ENCODE measurements around the gene VGF.

The VGF gene

DNA sequence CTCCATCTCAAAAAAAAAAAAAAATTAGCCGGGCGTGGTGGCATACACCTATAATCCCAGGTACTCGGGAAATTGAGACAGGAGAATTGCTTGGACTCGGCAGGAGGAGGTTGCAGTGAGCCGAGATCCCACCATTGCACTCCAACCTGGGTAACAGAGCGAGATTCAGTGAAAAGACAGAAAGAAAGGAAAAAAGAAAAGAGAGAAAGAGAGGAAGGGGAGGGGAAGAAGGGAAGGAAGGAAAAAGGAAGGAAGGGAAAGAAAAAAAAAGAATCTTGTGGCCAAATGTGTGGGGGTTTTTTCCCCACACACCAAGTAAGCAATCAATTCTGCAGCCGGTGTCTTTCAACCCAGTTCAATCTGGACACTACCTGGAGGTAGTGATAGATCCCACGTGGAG lies 23.7 kb upstream of the VGF start:
- TF ChIP-seq FOXP2 (optimal IDR thresholded peaks at IDR 0.05; ENCODE audit: control extremely low read depth, extremely low read length, insufficient read depth) (no peak), EZH2 (IDR thresholded peaks at IDR 0.05) (no peak), POLR2AphosphoS5 (IDR thresholded peaks at IDR 0.05; ENCODE audit: borderline replicate concordance, low read depth, low read length) (no peak)
- H3K4me3 ChIP-seq, result no peak overlapping the region
- DNase-seq (ENCODE audit: low read depth, low spot score), result no peak
- H3K9me3 ChIP-seq (ENCODE audit: low read depth, low read length), result no peaks in the 10 kb centered on the region
- no peaks in the 10 kb centered on the region for H3K36me3 ChIP-seq (ENCODE audit: insufficient read depth, low read length)
- H3K27ac ChIP-seq, result no peak overlapping the region
- no peak overlapping the region for H3K9ac ChIP-seq (ENCODE audit: insufficient read length)

DNA sequence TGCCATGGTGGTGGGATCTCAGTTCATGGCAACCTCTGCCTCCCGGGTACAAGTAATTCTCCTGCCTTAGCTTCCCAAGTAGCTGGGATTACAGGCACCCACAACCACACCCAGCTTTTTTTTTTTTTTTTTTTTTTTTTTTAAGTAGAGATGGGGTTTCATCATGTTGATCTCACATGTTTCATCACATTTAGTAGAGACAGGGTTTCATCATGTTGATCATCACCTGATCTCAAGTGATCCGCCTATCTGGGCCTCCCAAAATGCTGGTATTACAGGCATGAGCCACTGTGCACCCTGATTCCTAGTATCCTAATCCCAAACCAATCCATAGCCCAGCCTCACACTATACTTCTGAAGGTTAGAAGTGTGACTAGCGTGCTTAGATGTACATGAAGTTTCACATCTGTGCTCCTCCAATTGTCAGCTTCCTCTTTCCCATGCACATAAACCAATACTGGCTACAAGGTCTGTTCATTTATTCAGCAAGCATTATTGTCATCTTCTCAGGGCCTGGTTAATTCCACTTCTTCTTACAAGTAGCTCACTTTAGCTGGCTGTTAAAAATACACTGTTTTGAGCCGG lies 21.6 kb upstream of the VGF start:
- Histone ChIP-seq H3K27ac (no peak overlapping the region), H3K36me3 (ENCODE audit: insufficient read depth, low read length) (no peaks in the 10 kb centered on the region), H3K9ac (ENCODE audit: insufficient read length) (no peak overlapping the region), H3K9me3 (ENCODE audit: low read depth, low read length) (no peaks in the 10 kb centered on the region), H3K4me3 (no peak overlapping the region)
- TF ChIP-seq POLR2AphosphoS5 (IDR thresholded peaks at IDR 0.05; ENCODE audit: borderline replicate concordance, low read depth, low read length), result no peak
- no peak for TF ChIP-seq EZH2 (IDR thresholded peaks at IDR 0.05)
- TF ChIP-seq FOXP2 (optimal IDR thresholded peaks at IDR 0.05; ENCODE audit: control extremely low read depth, extremely low read length, insufficient read depth), result no peak
- no peak for DNase-seq (ENCODE audit: low read depth, low spot score)

- no peak for TF ChIP-seq FOXP2 (optimal IDR thresholded peaks at IDR 0.05; ENCODE audit: control extremely low read depth, extremely low read length, insufficient read depth)
- TF ChIP-seq POLR2AphosphoS5 (IDR thresholded peaks at IDR 0.05; ENCODE audit: borderline replicate concordance, low read depth, low read length), result no peak
- TF ChIP-seq EZH2 (IDR thresholded peaks at IDR 0.05), result no peak
- no peaks in the 10 kb centered on the region for H3K36me3 ChIP-seq (ENCODE audit: insufficient read depth, low read length)
- H3K9me3 ChIP-seq (ENCODE audit: low read depth, low read length), result no peaks in the 10 kb centered on the region
- DNase-seq (ENCODE audit: low read depth, low spot score), result no peak
- H3K4me3 ChIP-seq, result no peak overlapping the region
- H3K9ac ChIP-seq (ENCODE audit: insufficient read length), result no peak overlapping the region
- no peak overlapping the region for H3K27ac ChIP-seq
Measured at GRCh38 chr7:101186194-101186593, 20.8 kb upstream of the VGF start.

GRCh38 chr7:101185258-101185839 lies 20.0 kb upstream of the VGF start:
- no peak for TF ChIP-seq POLR2AphosphoS5 (IDR thresholded peaks at IDR 0.05; ENCODE audit: borderline replicate concordance, low read depth, low read length)
- H3K36me3 ChIP-seq (ENCODE audit: insufficient read depth, low read length), result no peaks in the 10 kb centered on the region
- H3K27ac ChIP-seq, result no peak overlapping the region
- H3K4me3 ChIP-seq, result no peak overlapping the region
- DNase-seq (ENCODE audit: low read depth, low spot score), result no peak
- no peaks in the 10 kb centered on the region for H3K9me3 ChIP-seq (ENCODE audit: low read depth, low read length)
- H3K9ac ChIP-seq (ENCODE audit: insufficient read length), result no peak overlapping the region

DNA sequence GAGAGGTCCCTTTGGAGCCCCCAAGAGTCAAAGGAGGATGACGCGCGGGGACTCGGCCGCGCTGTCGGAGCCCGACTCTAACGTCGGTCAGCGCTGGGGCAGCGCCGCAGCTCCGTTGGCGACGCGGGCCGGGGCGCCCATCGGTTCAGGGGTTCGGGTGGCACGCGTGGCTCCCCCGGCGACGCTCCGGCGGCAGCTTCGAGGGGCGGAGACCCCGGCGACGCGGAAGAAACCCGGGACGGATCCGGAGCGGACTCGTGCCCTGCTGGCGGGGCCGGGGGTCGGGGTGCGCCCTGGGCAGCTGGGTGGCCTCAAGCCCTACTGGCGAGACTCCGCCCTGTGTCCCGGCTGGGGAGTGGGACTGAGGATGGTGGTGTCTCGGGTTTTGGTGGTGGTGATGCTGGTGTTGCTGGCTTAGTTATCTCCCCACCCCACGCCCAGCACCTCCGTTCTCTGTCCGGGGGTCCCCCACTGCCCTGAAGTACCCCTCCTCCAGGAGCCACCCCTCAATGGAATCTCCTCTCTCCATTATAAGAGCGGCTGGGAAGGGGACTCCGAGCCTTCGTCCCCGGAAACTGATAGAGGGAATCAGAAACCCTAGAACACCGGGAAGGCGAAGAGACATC lies 14.9 kb upstream of the VGF start, which contains the start of gene NAT16:
Gene NAT16, minus strand, starts transcription at position 164 of the 626 bp plus-strand sequence. CDS start 5,486 bp downstream, outside the sequence.
- no peak for DNase-seq (ENCODE audit: low read depth, low spot score)
- Histone ChIP-seq H3K4me3 (peak within 1 kb of the TSS; percentile 75), H3K9me3 (ENCODE audit: low read depth, low read length) (no peaks in the 10 kb centered on the region), H3K27ac (no peak within 1 kb of the TSS), H3K9ac (ENCODE audit: insufficient read length) (peak within 1 kb of the TSS; percentile 37), H3K36me3 (ENCODE audit: insufficient read depth, low read length) (no peaks in the 10 kb centered on the region)
- TF ChIP-seq POLR2AphosphoS5 (IDR thresholded peaks at IDR 0.05; ENCODE audit: borderline replicate concordance, low read depth, low read length), result no peak
- no peak for TF ChIP-seq EZH2 (IDR thresholded peaks at IDR 0.05)
- no peak for TF ChIP-seq FOXP2 (optimal IDR thresholded peaks at IDR 0.05; ENCODE audit: control extremely low read depth, extremely low read length, insufficient read depth)

- H3K36me3 ChIP-seq (ENCODE audit: insufficient read depth, low read length), result no peaks in the 10 kb centered on the region
- peak overlapping the region; percentile 75 for H3K4me3 ChIP-seq
- H3K27ac ChIP-seq, result no peak overlapping the region
- no peak for TF ChIP-seq FOXP2 (optimal IDR thresholded peaks at IDR 0.05; ENCODE audit: control extremely low read depth, extremely low read length, insufficient read depth)
- TF ChIP-seq EZH2 (IDR thresholded peaks at IDR 0.05), result no peak
- no peak for DNase-seq (ENCODE audit: low read depth, low spot score)
- no peak overlapping the region for H3K9ac ChIP-seq (ENCODE audit: insufficient read length)
- H3K9me3 ChIP-seq (ENCODE audit: low read depth, low read length), result no peaks in the 10 kb centered on the region
Measured at GRCh38 chr7:101179713-101180112, 14.3 kb upstream of the VGF start.

GRCh38 chr7:101179117-101179516 lies 13.7 kb upstream of the VGF start:
- no peak overlapping the region for H3K27ac ChIP-seq
- H3K9me3 ChIP-seq (ENCODE audit: low read depth, low read length), result no peaks in the 10 kb centered on the region
- peak overlapping the region; percentile 37 for H3K9ac ChIP-seq (ENCODE audit: insufficient read length)
- peak overlapping the region; percentile 75 for H3K4me3 ChIP-seq
- no peaks in the 10 kb centered on the region for H3K36me3 ChIP-seq (ENCODE audit: insufficient read depth, low read length)
- TF ChIP-seq FOXP2 (optimal IDR thresholded peaks at IDR 0.05; ENCODE audit: control extremely low read depth, extremely low read length, insufficient read depth), result no peak
- no peak for TF ChIP-seq POLR2AphosphoS5 (IDR thresholded peaks at IDR 0.05; ENCODE audit: borderline replicate concordance, low read depth, low read length)
- TF ChIP-seq EZH2 (IDR thresholded peaks at IDR 0.05), result no peak
- DNase-seq (ENCODE audit: low read depth, low spot score), result no peak

GRCh38 chr7:101177644-101178043 lies 12.3 kb upstream of the VGF start:
- Histone ChIP-seq H3K27ac (no peak overlapping the region), H3K9ac (ENCODE audit: insufficient read length) (no peak overlapping the region), H3K36me3 (ENCODE audit: insufficient read depth, low read length) (no peaks in the 10 kb centered on the region), H3K9me3 (ENCODE audit: low read depth, low read length) (no peaks in the 10 kb centered on the region), H3K4me3 (no peak overlapping the region)
- TF ChIP-seq POLR2AphosphoS5 (IDR thresholded peaks at IDR 0.05; ENCODE audit: borderline replicate concordance, low read depth, low read length), result no peak
- TF ChIP-seq FOXP2 (optimal IDR thresholded peaks at IDR 0.05; ENCODE audit: control extremely low read depth, extremely low read length, insufficient read depth), result no peak
- no peak for TF ChIP-seq EZH2 (IDR thresholded peaks at IDR 0.05)
- DNase-seq (ENCODE audit: low read depth, low spot score), result no peak

Data from SK-N-MC (cell line).